Thoracic aorta (tissue), 2 donors: ENCODE data around the gene GPC6. TPM values are rescaled to one million over a fixed set of nuclear protein-coding genes. Genes with fewer than 3 reads are reported as not detected.
"Not testable (repeated sequence)": the region's sequence is repeated elsewhere in the genome, so short reads cannot be mapped to it uniquely, and the experiment has no call there.

Source experiments
- ATAC-seq: fragments of 150-250 bp; one replicate; pipeline ENCODE4 v1.8.0; 2017; ENCODE audit warnings: low read depth; ENCODE audit not compliant: insufficient number of reproducible peaks, low FRiP score
- DNase-seq: peaks from one replicate; pipeline ENCODE4 v3.0.0-alpha.2; 2020; ENCODE audit warnings: low spot score
- H3K27ac ChIP-seq, 2 donors: fragments of 200-600 bp; sonication (generic); 1 replicate in 1 of 2; 2 replicates in 1 of 2; pipeline ENCODE4 v1.5.1; 2016; ENCODE audit warnings: mild to moderate bottlenecking in 2 of 2, moderate library complexity in 2 of 2
- H3K27me3 ChIP-seq: fragments of 200-600 bp; sonication (generic); replicated peaks from 2 replicates; pipeline ENCODE4 v1.6.0; 2016; ENCODE audit warnings: mild to moderate bottlenecking; ENCODE audit not compliant: insufficient read depth
- H3K36me3 ChIP-seq: fragments of 200-600 bp; sonication (generic); one replicate; pipeline ENCODE4 v1.5.1; 2016
- H3K4me1 ChIP-seq, 2 donors: fragments of 200-600 bp; sonication (generic); 1 replicate in 1 of 2; 2 replicates in 1 of 2; pipeline versions ENCODE4 v1.5.1 to v1.6.0; 2016; ENCODE audit warnings: low read depth in 2 of 2, mild to moderate bottlenecking in 1 of 2; ENCODE audit not compliant: control insufficient read depth in 1 of 2
- H3K4me3 ChIP-seq: fragments of 200-600 bp; sonication (generic); 2 replicates; pipeline ENCODE4 v1.5.1; 2016; ENCODE audit warnings: mild to moderate bottlenecking
- H3K9me3 ChIP-seq: fragments of 200-600 bp; sonication (generic); 2 replicates; pipeline ENCODE4 v1.5.1; 2016
- total RNA-seq, 2 donors: library from RNA; depleted of rRNA; stranded (reverse); fragments of >200 nt; gene quantifications; one replicate each; pipeline versions ENCODE4 v1.1.0 to v1.2.3, GENCODE V29; 2016
- TF ChIP-seq, protein P1 (sequence below): fragments of 200-600 bp; sonication (generic); IDR thresholded peaks from one replicate; pipeline ENCODE4 v1.5.1; 2019; ENCODE audit warnings: antibody characterized with exemption

The GPC6 gene
- total RNA-seq, 2 donors from 2014 or later: 34.9 to 56.4 TPM

DNA sequence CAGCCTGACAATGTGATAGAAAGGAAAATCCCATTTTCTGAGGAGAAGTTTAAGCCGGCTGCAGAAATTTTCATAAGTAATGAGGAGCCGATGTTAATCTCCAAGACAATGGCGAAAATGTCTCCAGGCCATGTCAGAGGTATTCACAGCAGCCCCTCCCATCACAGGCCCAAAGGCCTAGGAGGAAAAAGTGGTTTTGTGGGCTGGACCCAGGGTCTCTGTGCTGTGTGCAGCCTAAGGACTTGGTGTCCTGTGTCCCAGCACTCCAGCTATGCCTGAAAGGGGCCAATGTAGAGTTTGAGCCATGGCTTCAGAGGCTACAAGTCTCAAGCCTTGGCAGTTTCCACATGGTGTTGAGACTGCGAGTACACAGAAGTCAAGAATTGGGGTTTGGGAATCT is 32.9 kb upstream of the GPC6 start:
- Histone ChIP-seq H3K4me1 (no peaks in the 10 kb centered on the region), H3K27me3 (no peaks in the 10 kb centered on the region), H3K27ac (no peak overlapping the region), H3K9me3 (no peaks in the 10 kb centered on the region), H3K4me3 (no peak overlapping the region), H3K36me3 (no peaks in the 10 kb centered on the region)
- TF ChIP-seq, protein P1, sequence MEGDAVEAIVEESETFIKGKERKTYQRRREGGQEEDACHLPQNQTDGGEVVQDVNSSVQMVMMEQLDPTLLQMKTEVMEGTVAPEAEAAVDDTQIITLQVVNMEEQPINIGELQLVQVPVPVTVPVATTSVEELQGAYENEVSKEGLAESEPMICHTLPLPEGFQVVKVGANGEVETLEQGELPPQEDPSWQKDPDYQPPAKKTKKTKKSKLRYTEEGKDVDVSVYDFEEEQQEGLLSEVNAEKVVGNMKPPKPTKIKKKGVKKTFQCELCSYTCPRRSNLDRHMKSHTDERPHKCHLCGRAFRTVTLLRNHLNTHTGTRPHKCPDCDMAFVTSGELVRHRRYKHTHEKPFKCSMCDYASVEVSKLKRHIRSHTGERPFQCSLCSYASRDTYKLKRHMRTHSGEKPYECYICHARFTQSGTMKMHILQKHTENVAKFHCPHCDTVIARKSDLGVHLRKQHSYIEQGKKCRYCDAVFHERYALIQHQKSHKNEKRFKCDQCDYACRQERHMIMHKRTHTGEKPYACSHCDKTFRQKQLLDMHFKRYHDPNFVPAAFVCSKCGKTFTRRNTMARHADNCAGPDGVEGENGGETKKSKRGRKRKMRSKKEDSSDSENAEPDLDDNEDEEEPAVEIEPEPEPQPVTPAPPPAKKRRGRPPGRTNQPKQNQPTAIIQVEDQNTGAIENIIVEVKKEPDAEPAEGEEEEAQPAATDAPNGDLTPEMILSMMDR: no peak
- ATAC-seq (no peak), DNase-seq (no peak)

DNA sequence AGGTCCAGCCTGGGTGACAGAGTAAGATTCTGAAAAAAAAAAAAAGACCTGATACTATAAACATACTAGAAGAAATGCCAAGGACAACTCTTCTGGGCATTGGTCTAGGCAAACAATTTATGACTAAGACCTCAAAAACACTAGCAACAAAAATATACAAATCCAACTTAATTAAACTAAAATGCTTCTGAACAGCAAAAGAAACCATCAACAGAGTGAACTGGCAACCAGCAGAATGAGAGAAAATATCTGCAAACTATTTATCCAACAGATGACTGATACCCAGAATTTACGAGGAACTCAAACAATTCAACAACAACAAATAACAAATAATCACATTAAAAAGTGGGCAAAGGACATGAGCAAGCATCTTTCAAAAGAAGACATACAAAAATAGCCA is 26.8 kb upstream of the GPC6 start:
- H3K4me1 ChIP-seq: no peaks in the 10 kb centered on the region
- DNase-seq (no peak), ATAC-seq (no peak)
- TF ChIP-seq, protein P1: no peak
- H3K36me3 ChIP-seq: no peaks in the 10 kb centered on the region
- H3K9me3 ChIP-seq: no peaks in the 10 kb centered on the region
- H3K4me3 ChIP-seq: no peak overlapping the region
- no peak overlapping the region for H3K27ac ChIP-seq
- H3K27me3 ChIP-seq: no peaks in the 10 kb centered on the region

DNA sequence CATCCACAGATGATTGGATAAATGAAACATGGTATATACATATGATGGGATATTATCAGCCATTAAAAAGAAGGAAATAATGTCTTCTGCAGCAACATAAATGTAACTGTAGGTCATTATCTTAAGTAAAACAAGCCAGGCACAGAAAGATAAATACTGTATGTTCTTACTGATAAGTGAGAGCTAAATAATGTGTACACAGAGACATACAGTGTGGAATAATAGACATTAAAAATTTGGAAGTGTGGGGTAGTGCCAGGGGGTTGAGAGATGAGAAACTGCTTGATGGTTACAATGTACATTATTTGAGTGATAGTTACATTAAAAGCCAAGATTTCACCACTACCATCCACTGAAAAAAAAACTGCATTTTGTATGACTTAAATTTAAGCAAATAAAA is 26.0 kb upstream of the GPC6 start:
- Histone ChIP-seq H3K36me3 (no peaks in the 10 kb centered on the region), H3K4me3 (no peak overlapping the region), H3K4me1 (no peaks in the 10 kb centered on the region), H3K27ac (no peak overlapping the region), H3K9me3 (no peaks in the 10 kb centered on the region), H3K27me3 (no peaks in the 10 kb centered on the region)
- TF ChIP-seq, protein P1: no peak
- DNase-seq (no peak), ATAC-seq (no peak)

DNA sequence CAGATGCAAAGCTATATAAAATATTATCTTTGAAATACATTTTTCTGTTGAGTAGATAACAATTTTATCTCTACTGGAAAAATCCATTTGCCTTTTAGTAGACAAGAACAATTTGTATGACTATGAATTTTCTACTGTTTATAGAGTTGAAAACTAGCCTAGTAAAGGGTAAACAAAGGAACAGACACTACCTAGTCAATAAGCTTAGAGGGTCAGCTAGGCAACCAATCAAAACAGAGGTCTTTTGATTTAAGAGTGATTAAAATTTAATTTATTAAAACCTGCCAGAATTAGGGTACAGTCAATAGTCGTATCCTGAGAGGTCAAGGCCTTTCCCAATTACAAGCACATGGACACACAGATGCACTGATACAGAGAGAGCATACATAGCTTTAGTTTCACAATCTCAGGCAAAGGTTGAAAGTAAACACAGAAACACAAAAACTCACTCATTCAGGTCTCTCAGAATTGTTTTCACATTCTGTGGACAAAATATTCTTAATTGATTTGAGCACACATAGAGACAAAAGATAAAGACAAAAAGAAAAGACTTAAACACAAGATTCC is 24.5 kb upstream of the GPC6 start:
- H3K27ac ChIP-seq: no peak overlapping the region
- no peaks in the 10 kb centered on the region for H3K9me3 ChIP-seq
- ATAC-seq: no peak
- no peak for DNase-seq
- H3K4me3 ChIP-seq: no peak overlapping the region
- no peaks in the 10 kb centered on the region for H3K36me3 ChIP-seq
- H3K4me1 ChIP-seq: no peaks in the 10 kb centered on the region
- no peaks in the 10 kb centered on the region for H3K27me3 ChIP-seq
- TF ChIP-seq, protein P1: no peak

DNA sequence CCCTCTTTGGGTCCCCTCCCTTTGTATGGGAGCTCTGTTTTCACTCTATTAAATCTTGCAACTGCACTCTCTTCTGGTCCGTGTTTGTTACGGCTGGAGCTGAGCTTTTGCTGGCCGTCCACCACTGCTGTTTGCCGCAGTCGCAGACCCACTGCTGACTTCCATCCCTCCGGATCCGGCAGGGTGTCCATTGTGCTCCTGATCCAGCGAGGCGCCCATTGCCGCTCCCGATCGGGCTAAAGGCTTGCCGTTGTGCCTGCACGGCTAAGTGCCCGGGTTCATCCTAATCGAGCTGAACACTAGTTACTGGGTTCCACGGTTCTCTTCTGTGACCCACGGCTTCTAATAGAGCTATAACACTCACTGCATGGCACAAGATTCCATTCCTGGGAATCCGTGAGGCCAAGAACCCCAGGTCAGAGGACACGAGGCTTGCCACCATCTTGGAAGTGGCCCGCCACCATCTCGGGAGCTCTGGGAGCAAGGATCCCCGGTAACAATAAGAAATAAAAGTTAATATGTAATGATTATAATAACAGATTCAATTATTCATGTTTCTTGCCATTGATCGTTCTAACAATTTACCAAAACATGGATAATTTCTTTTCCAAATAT is 19.7 kb upstream of the GPC6 start:
- H3K27me3 ChIP-seq, DNase-seq, ATAC-seq, H3K4me3 ChIP-seq, H3K9me3 ChIP-seq, H3K27ac ChIP-seq, H3K4me1 ChIP-seq, H3K36me3 ChIP-seq: not testable (repeated sequence)

DNA sequence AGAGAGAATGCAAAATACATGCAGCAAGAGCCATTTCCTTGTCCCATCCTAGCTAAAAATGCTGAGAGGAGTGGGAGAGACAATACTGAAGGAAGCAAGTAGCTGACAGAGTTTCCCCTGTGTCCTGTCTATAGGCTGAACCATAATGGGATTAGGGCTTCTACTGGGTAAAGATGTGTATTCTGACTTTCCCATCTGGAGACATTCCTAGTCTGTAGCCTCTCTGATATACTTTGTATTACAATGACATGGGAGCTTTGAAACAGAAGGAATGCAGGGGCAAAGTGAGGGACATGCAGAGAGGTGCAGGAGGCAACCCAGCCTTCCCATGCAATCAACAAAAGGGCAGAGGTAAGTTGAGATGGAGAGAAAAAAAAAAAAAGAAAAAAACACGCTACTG is 10.5 kb upstream of the GPC6 start:
- H3K27me3 ChIP-seq: no peaks in the 10 kb centered on the region
- H3K4me3 ChIP-seq: no peak overlapping the region
- no peaks in the 10 kb centered on the region for H3K9me3 ChIP-seq
- no peaks in the 10 kb centered on the region for H3K36me3 ChIP-seq
- no peaks in the 10 kb centered on the region for H3K4me1 ChIP-seq
- DNase-seq (no peak), ATAC-seq (no peak)
- H3K27ac ChIP-seq: no peak overlapping the region
- TF ChIP-seq, protein P1: no peak
